B cell (primary cell): Measurements from ENCODE around the gene TPST2. TPM values are rescaled to one million over a fixed set of nuclear protein-coding genes. Genes with fewer than 3 reads are reported as not detected.

ENCODE experiments used
- ATAC-seq: fragments of 200-7000 bp; cut with Tn5 transposase; one replicate; pipeline ENCODE4 v1.10.0; 2021; ENCODE audit warnings: low read depth, mild to moderate bottlenecking, moderate number of reproducible peaks, moderate library complexity
- CTCF ChIA-PET: fragments of 350-600 bp; sonication (Branson Sonifier 250); formaldehyde crosslinking; loops from one replicate; lab custom pipeline; 2021; ENCODE audit warnings: antibody characterized with exemption, inconsistent platforms; lab: Charles Lee
- POLR2A ChIA-PET: fragments of 350-600 bp; sonication (Branson Sonifier 250); formaldehyde crosslinking; loops from one replicate; lab custom pipeline; 2021; ENCODE audit warnings: antibody characterized with exemption; lab: Charles Lee
- DNase-seq: peaks from one replicate; pipeline ENCODE4 v3.0.0; 2013
- H2AFZ ChIP-seq: 2 replicates; pipeline ENCODE4 v1.6.1; 2012; ENCODE audit warnings: mild to moderate bottlenecking, low read depth, low read length; ENCODE audit not compliant: insufficient read depth, poor library complexity, severe bottlenecking
- H3K27ac ChIP-seq, 2 donors: 1 replicate in 1 of 2; 2 replicates in 1 of 2; pipeline ENCODE4 v1.5.1; 2012 to 2013; ENCODE audit warnings: low read length in 2 of 2, mild to moderate bottlenecking in 2 of 2, moderate library complexity in 1 of 2
- H3K27me3 ChIP-seq, 4 experiments: fragments of 200-600 bp in 1 of 4; sonication (generic) in 1 of 4; replicated peaks in 1 of 4; 1 replicate in 2 of 4; 2 replicates in 2 of 4; pipeline versions ENCODE4 v1.6.1 to v1.7.0; 2013 to 2016; ENCODE audit warnings: low read length in 3 of 4, mild to moderate bottlenecking in 2 of 4, mixed read lengths in 1 of 4, moderate library complexity in 1 of 4; ENCODE audit not compliant: insufficient read depth in 4 of 4, control insufficient read depth in 3 of 4; ENCODE audit errors: control extremely low read depth in 1 of 4
- H3K36me3 ChIP-seq, 2 experiments: replicated peaks in 1 of 2; 1 replicate in 1 of 2; 2 replicates in 1 of 2; pipeline versions ENCODE4 v1.6.1 to v1.7.1; 2013; ENCODE audit warnings: low read length in 1 of 2; ENCODE audit not compliant: insufficient read depth in 2 of 2, control insufficient read depth in 1 of 2; ENCODE audit errors: control extremely low read depth in 1 of 2, extremely low read depth in 1 of 2
- H3K4me1 ChIP-seq, 2 donors: fragments of 200-600 bp in 1 of 2; sonication (generic) in 1 of 2; 1 replicate in 1 of 2; 2 replicates in 1 of 2; pipeline versions ENCODE4 v1.5.1 to v1.6.1; 2013 to 2017; ENCODE audit warnings: low read length in 2 of 2; ENCODE audit not compliant: control insufficient read depth in 2 of 2, insufficient read depth in 2 of 2
- H3K4me2 ChIP-seq: replicated peaks from 2 replicates; pipeline ENCODE3; 2012; ENCODE audit warnings: mild to moderate bottlenecking, low read depth, low read length; ENCODE audit not compliant: poor library complexity, severe bottlenecking
- H3K4me3 ChIP-seq, 5 experiments: fragments of 200-600 bp in 1 of 5; sonication (generic) in 1 of 5; 1 replicate in 3 of 5; 2 replicates in 2 of 5; pipeline versions ENCODE4 v1.5.1 to v1.7.0; 2011 to 2016; ENCODE audit warnings: low read length in 4 of 5, mild to moderate bottlenecking in 4 of 5, low read depth in 2 of 5, control low read depth in 1 of 5, moderate library complexity in 1 of 5; ENCODE audit not compliant: insufficient read depth in 1 of 5; ENCODE audit errors: control extremely low read depth in 1 of 5, extremely low read depth in 1 of 5
- H3K79me2 ChIP-seq: fragments of 200-600 bp; sonication (generic); one replicate; pipeline ENCODE4 v1.6.0; 2016; ENCODE audit warnings: low read length; ENCODE audit not compliant: control insufficient read depth, insufficient read depth
- H3K9ac ChIP-seq: fragments of 200-600 bp; sonication (generic); 2 replicates; pipeline ENCODE4 v1.6.1; 2017; ENCODE audit warnings: mild to moderate bottlenecking, low read length, moderate library complexity
- H3K9me3 ChIP-seq, 3 donors: one replicate each; pipeline versions ENCODE4 v1.6.1 to v1.7.1; 2013; ENCODE audit warnings: low read length in 2 of 3; ENCODE audit not compliant: control insufficient read depth in 2 of 3, insufficient read depth in 1 of 3; ENCODE audit errors: control extremely low read depth in 1 of 3
- H4K20me1 ChIP-seq: 2 replicates; pipeline ENCODE4 v1.6.0; 2012; ENCODE audit warnings: mild to moderate bottlenecking, low read length; ENCODE audit not compliant: insufficient read depth, control insufficient read depth, poor library complexity, severe bottlenecking
- H3K27ac Mint-ChIP-seq: one replicate; pipeline ENCODE4 v1.8.0; 2021; ENCODE audit warnings: mixed read lengths
- H3K27me3 Mint-ChIP-seq: one replicate; pipeline ENCODE4 v1.8.0; 2021; ENCODE audit warnings: mixed read lengths
- H3K4me1 Mint-ChIP-seq: one replicate; pipeline ENCODE4 v1.8.0; 2021; ENCODE audit warnings: mixed read lengths
- H3K4me3 Mint-ChIP-seq: one replicate; pipeline ENCODE4 v1.8.0; 2021; ENCODE audit warnings: mixed read lengths
- H3K9me3 Mint-ChIP-seq: one replicate; pipeline ENCODE4 v1.8.0; 2022; ENCODE audit warnings: mixed read lengths; ENCODE audit not compliant: insufficient read depth
- CTCF ChIP-seq: fragments of 200-600 bp; IDR thresholded peaks from one replicate; pipeline ENCODE4 v1.8.0; 2022; ENCODE audit warnings: antibody characterized with exemption, mild to moderate bottlenecking
- EZH2 ChIP-seq: IDR thresholded peaks from 2 replicates; pipeline ENCODE4 v1.6.1; 2012; ENCODE audit warnings: borderline replicate concordance, low read depth, mild to moderate bottlenecking, moderate library complexity, low read length; ENCODE audit not compliant: insufficient read depth, poor library complexity, severe bottlenecking
- WGBS: methylation state at CpG from one replicate; pipeline ENCODE4 v1.1.5; 2013; ENCODE audit warnings: missing lambda C conversion rate; ENCODE audit not compliant: insufficient coverage; 5-methylcytosine and 5-hydroxymethylcytosine counted together
- intact Hi-C: fragments of 100-400 bp; cut with micrococcal nuclease; formaldehyde crosslinking; loops from one replicate; pipeline ENCODE4 v1.10.0; 2022
- polyA plus RNA-seq: library from polyadenylated mRNA; depleted of rRNA; stranded (reverse); fragments of >200 nt; gene quantifications from 2 replicates; pipeline ENCODE4 v1.2.3, GENCODE V29; 2012
- total RNA-seq, 2 donors: library from RNA; stranded (reverse); fragments of 120-200 nt in 1 of 2; gene quantifications; 1 replicate in 1 of 2; 2 replicates in 1 of 2; pipeline versions ENCODE4 v1.2.3 to v1.2.4, GENCODE V29; 2013 to 2022

Gene TPST2
- total and polyA plus RNA-seq, 2 donors (not counting 1 experiment from before 2014, with no cell fraction given), result 16.6 to 43.1 TPM

- intact Hi-C loops, result loop anchor here (2.0 kb wide), 1 partner anchor 20 kb away; no protein-coding TSS in a partner anchor
- Histone ChIP-seq H3K27me3 (no peaks in the 10 kb centered on the region), H3K9ac (no peak overlapping the region), H3K4me2 (peak overlapping the region; percentile 68), H2AFZ (no peak overlapping the region), H3K4me1 (peaks cover 50 to 61% of the 10 kb centered on the region in 2 donors), H3K27ac (peak overlapping the region; percentile 50 to 72), H4K20me1 (no peaks in the 10 kb centered on the region), H3K79me2 (peaks cover 67% of the 10 kb centered on the region), H3K4me3 (no peak overlapping the region), H3K36me3 (peaks cover 0 to 24% of the 10 kb centered on the region in 2 experiments), H3K9me3 (no peaks in the 10 kb centered on the region)
- ATAC-seq, result no peak
- Mint-ChIP-seq H3K4me1 (peaks cover 73% of the 10 kb centered on the region), H3K27me3 (no peaks in the 10 kb centered on the region), H3K4me3 (peak overlapping the region; percentile 94), H3K27ac (peak overlapping the region; percentile 72), H3K9me3 (no peaks in the 10 kb centered on the region)
- no CpG with 5 or more reads among the region's 2 CpGs for WGBS
- ChIA-PET CTCF (no interaction called here), POLR2A (no interaction called here)
- DNase-seq, result no peak
- TF ChIP-seq EZH2 (no peak), CTCF (no peak)
These were observed 109.4 kb downstream of the TPST2 start for GRCh38 chr22:26480611-26480932.

- Histone ChIP-seq H3K4me1 (peaks cover 50 to 61% of the 10 kb centered on the region in 2 donors), H3K4me2 (peak overlapping the region; percentile 68), H3K36me3 (peaks cover 0 to 25% of the 10 kb centered on the region in 2 experiments), H3K9ac (peak overlapping the region; percentile 50), H4K20me1 (no peaks in the 10 kb centered on the region), H3K27ac (peak overlapping the region; percentile 50 to 72), H3K4me3 (peak overlapping the region; percentile 31 to 55 (median 44)), H2AFZ (peak overlapping the region; percentile 64), H3K27me3 (no peaks in the 10 kb centered on the region), H3K9me3 (no peaks in the 10 kb centered on the region), H3K79me2 (peaks cover 67% of the 10 kb centered on the region)
- ChIA-PET POLR2A (no interaction called here), CTCF (interaction anchor here (1.0 to 1.6 kb wide), 5 partner anchors 18 to 49 kb away, joined by 3 to 5 read pairs (median 4); no protein-coding TSS in a partner anchor)
- WGBS, result 33% methylated on average over 9 of the region's 12 CpGs
- intact Hi-C loops, result loop anchor here (2.0 kb wide), 1 partner anchor 19 kb away; no protein-coding TSS in a partner anchor
- ATAC-seq (no peak), DNase-seq (peak; percentile 41)
- no peak for TF ChIP-seq EZH2
- no peak for TF ChIP-seq CTCF
- Mint-ChIP-seq H3K4me3 (peak overlapping the region; percentile 94), H3K27me3 (no peaks in the 10 kb centered on the region), H3K27ac (peak overlapping the region; percentile 82), H3K4me1 (peaks cover 67% of the 10 kb centered on the region), H3K9me3 (no peaks in the 10 kb centered on the region)
These were observed 109.9 kb downstream of the TPST2 start for GRCh38 chr22:26479792-26480610.
